GM23338 (cell line): ENCODE results near the gene GAS2L3. TPM values are rescaled to one million over a fixed set of nuclear protein-coding genes. Genes with fewer than 3 reads are reported as not detected.

Source experiments
- ATAC-seq: fragments of 200-7000 bp; cut with Tn5 transposase; 3 replicates; pipeline ENCODE4 v1.9.1; 2020
- DNase-seq: peaks from one replicate; pipeline ENCODE4 v3.0.0-alpha.2; 2015; ENCODE audit warnings: low spot score
- H2AFZ ChIP-seq: fragments of 200-600 bp; sonication (generic); 2 replicates; pipeline ENCODE4 v1.8.0; 2016; ENCODE audit warnings: antibody characterized with exemption, mild to moderate bottlenecking, moderate library complexity
- H3F3A ChIP-seq: fragments of 200-600 bp; sonication (generic); replicated peaks from 2 replicates; pipeline ENCODE4 v1.8.0; 2017; ENCODE audit warnings: antibody characterized with exemption, mixed run types, low read depth
- H3K27ac ChIP-seq: fragments of 200-600 bp; sonication (generic); 2 replicates; pipeline ENCODE4 v1.6.1; 2016; ENCODE audit warnings: low read depth
- H3K27me3 ChIP-seq: fragments of 200-600 bp; sonication (generic); 2 replicates; pipeline ENCODE4 v1.8.0; 2016; ENCODE audit warnings: mild to moderate bottlenecking, mixed run types, moderate library complexity; ENCODE audit not compliant: insufficient read depth
- H3K36me3 ChIP-seq: fragments of 200-600 bp; sonication (generic); 2 replicates; pipeline ENCODE4 v1.8.0; 2016; ENCODE audit warnings: mild to moderate bottlenecking; ENCODE audit not compliant: insufficient read depth
- H3K4me1 ChIP-seq: fragments of 200-600 bp; sonication (generic); 2 replicates; pipeline ENCODE4 v1.8.0; 2016; ENCODE audit warnings: mild to moderate bottlenecking, moderate library complexity; ENCODE audit not compliant: insufficient read depth
- H3K4me2 ChIP-seq: fragments of 200-600 bp; sonication (generic); 2 replicates; pipeline ENCODE4 v1.7.1; 2017; ENCODE audit warnings: mixed run types
- H3K4me3 ChIP-seq: fragments of 200-600 bp; sonication (generic); 2 replicates; pipeline ENCODE4 v1.6.1; 2016; ENCODE audit warnings: mixed run types
- H3K79me2 ChIP-seq: fragments of 200-600 bp; sonication (generic); replicated peaks from 2 replicates; pipeline ENCODE4 v1.8.0; 2017; ENCODE audit warnings: mild to moderate bottlenecking; ENCODE audit not compliant: insufficient read depth
- H3K9me2 ChIP-seq: fragments of 200-600 bp; sonication (generic); 2 replicates; pipeline ENCODE4 v1.8.0; 2017; ENCODE audit not compliant: insufficient read depth
- H4K20me1 ChIP-seq: fragments of 200-600 bp; sonication (generic); replicated peaks from 2 replicates; pipeline ENCODE4 v1.8.0; 2017; ENCODE audit warnings: mild to moderate bottlenecking; ENCODE audit not compliant: insufficient read depth
- H3K27ac Mint-ChIP-seq: 2 replicates; pipeline ENCODE4 v1.8.0; 2020; ENCODE audit warnings: inconsistent platforms, mild to moderate bottlenecking, moderate library complexity, mixed read lengths
- H3K27me3 Mint-ChIP-seq: 3 replicates; pipeline ENCODE4 v1.8.0; 2022; ENCODE audit warnings: low read depth, mild to moderate bottlenecking, moderate library complexity, mixed read lengths, inconsistent platforms; ENCODE audit not compliant: insufficient read depth, poor library complexity
- H3K36me3 Mint-ChIP-seq: 3 replicates; pipeline ENCODE4 v1.8.0; 2021; ENCODE audit warnings: low read depth, mild to moderate bottlenecking, inconsistent platforms, moderate library complexity, mixed read lengths
- H3K4me1 Mint-ChIP-seq: 3 replicates; pipeline ENCODE4 v1.8.0; 2020; ENCODE audit warnings: mild to moderate bottlenecking, inconsistent platforms, mixed read lengths
- H3K4me3 Mint-ChIP-seq: 3 replicates; pipeline ENCODE4 v1.8.0; 2021; ENCODE audit warnings: moderate library complexity, mild to moderate bottlenecking, inconsistent platforms, mixed read lengths
- H3K9me3 Mint-ChIP-seq: 3 replicates; pipeline ENCODE4 v1.8.0; 2020; ENCODE audit warnings: moderate library complexity, mild to moderate bottlenecking, inconsistent platforms, mixed read lengths
- CREB1 ChIP-seq: fragments of 250-450 bp; sonication (Bioruptor Pico); IDR thresholded peaks from 2 replicates; pipeline ENCODE4 v1.5.0; 2020; ENCODE audit warnings: low read depth, mild to moderate bottlenecking, moderate library complexity
- CTCF ChIP-seq, 2 experiments: fragments of 200-600 bp in 1 of 2; sonication (generic) in 1 of 2; conservative IDR thresholded peaks; 2 replicates each; pipeline versions ENCODE4 v1.5.1 to v1.6.1; 2016 to 2017; ENCODE audit warnings: antibody characterized with exemption in 2 of 2, low read depth in 2 of 2, mild to moderate bottlenecking in 2 of 2, moderate library complexity in 1 of 2
- ETS1 ChIP-seq: IDR thresholded peaks from 2 replicates; pipeline ENCODE4 v1.6.1; 2016; ENCODE audit warnings: antibody characterized with exemption
- EZH2 ChIP-seq: fragments of 200-600 bp; sonication (generic); IDR thresholded peaks from one replicate; pipeline ENCODE4 v1.8.0; 2017; ENCODE audit warnings: antibody characterized with exemption, mild to moderate bottlenecking, low read depth; ENCODE audit not compliant: unreplicated experiment
- EZH2phosphoT487 ChIP-seq: fragments of 200-600 bp; sonication (generic); IDR thresholded peaks from one replicate; pipeline ENCODE4 v1.8.1; 2018; ENCODE audit warnings: antibody characterized with exemption; ENCODE audit not compliant: unreplicated experiment
- NANOG ChIP-seq: IDR thresholded peaks from 2 replicates; pipeline ENCODE4 v1.6.1; 2016; ENCODE audit warnings: antibody characterized with exemption, borderline replicate concordance
- POLR2AphosphoS5 ChIP-seq: IDR thresholded peaks from 2 replicates; pipeline ENCODE4 v1.6.1; 2016; ENCODE audit warnings: antibody characterized with exemption, low read depth
- REST ChIP-seq: IDR thresholded peaks from one replicate; pipeline ENCODE4 v1.6.1; 2018; ENCODE audit warnings: antibody characterized with exemption; ENCODE audit not compliant: unreplicated experiment
- STAT1 ChIP-seq: IDR thresholded peaks from one replicate; pipeline ENCODE4 v1.6.1; 2016; ENCODE audit warnings: antibody characterized with exemption; ENCODE audit not compliant: unreplicated experiment
- ZNF114 ChIP-seq: fragments of 250-450 bp; sonication (Bioruptor Pico); IDR thresholded peaks from 2 replicates; pipeline ENCODE4 v1.5.0; 2020; ENCODE audit warnings: mild to moderate bottlenecking, moderate library complexity
- ZNF331 ChIP-seq: fragments of 250-450 bp; sonication (Bioruptor Pico); IDR thresholded peaks from 2 replicates; pipeline ENCODE4 v1.5.0; 2020; ENCODE audit warnings: low read depth, mild to moderate bottlenecking, moderate library complexity
- ZNF462 ChIP-seq: fragments of 250-450 bp; sonication (Bioruptor Pico); IDR thresholded peaks from 2 replicates; pipeline ENCODE4 v1.5.0; 2020; ENCODE audit warnings: mild to moderate bottlenecking, moderate library complexity
- polyA plus RNA-seq: library from polyadenylated mRNA; unstranded; fragments of >200 nt; fragmentation: Nextera tagmentation; extraction: Ambion mirVana; gene quantifications from 2 replicates; pipeline ENCODE4 v1.2.1, GENCODE V29; 2016
- total RNA-seq: library from RNA; depleted of rRNA; stranded (reverse); fragments of >200 nt; shearing (Covaris generic); gene quantifications from 2 replicates; pipeline ENCODE4 v1.2.3, GENCODE V29; 2014

GAS2L3 gene
- total and polyA plus RNA-seq, 2 experiments from 2014 or later, result 9.7 to 22.3 TPM

- Histone ChIP-seq H3K4me1 (no peaks in the 10 kb centered on the region), H3K27ac (no peak overlapping the region), H3K36me3 (no peaks in the 10 kb centered on the region), H3K9me2 (0 out of 2 replicates have a peak, but pooled peaks cover 3% of the 10 kb centered on the region), H2AFZ (no peak overlapping the region), H3F3A (no peaks in the 10 kb centered on the region), H3K79me2 (no peaks in the 10 kb centered on the region), H3K27me3 (no peaks in the 10 kb centered on the region), H4K20me1 (no peaks in the 10 kb centered on the region; the same call in 1 of the 2 replicates), H3K4me3 (no peak overlapping the region), H3K4me2 (no peak overlapping the region)
- no peak overlapping the region for H3K4me3 Mint-ChIP-seq
- TF ChIP-seq ZNF331 (CRISPR knock-in tag) (no peak), EZH2phosphoT487 (no peak), CREB1 (no peak), STAT1 (no peak), ETS1 (no peak), ZNF114 (no peak), REST (no peak), CTCF (conservative IDR thresholded peaks at IDR 0.05; ENCODE audit: low read depth in 2 of 2) (no peak), NANOG (no peak), POLR2AphosphoS5 (no peak), ZNF462 (CRISPR knock-in tag) (no peak), EZH2 (no peak)
- no peaks in the 10 kb centered on the region for H3K36me3 Mint-ChIP-seq
- no peaks in the 10 kb centered on the region for H3K27me3 Mint-ChIP-seq
- peaks cover 5% of the 10 kb centered on the region for H3K4me1 Mint-ChIP-seq
- ATAC-seq, result no peak
- no peaks in the 10 kb centered on the region for H3K9me3 Mint-ChIP-seq
- no peak overlapping the region for H3K27ac Mint-ChIP-seq
- DNase-seq, result no peak
Observed at GRCh38 chr12:100632445-100632892, 59.0 kb downstream of the GAS2L3 start.
